GM12801 (cell line): ENCODE data around the gene ARL3.

Experiments used
- CTCF ChIP-seq: IDR thresholded peaks from one replicate; pipeline ENCODE4 v1.5.1; 2011; ENCODE audit warnings: control low read depth; ENCODE audit not compliant: insufficient read length; ENCODE audit errors: extremely low read depth

ARL3 gene

GRCh38 chr10:102729029-102730026 is 15.1 kb upstream of the ARL3 start:
- TF ChIP-seq CTCF, result no peak

- TF ChIP-seq CTCF, result no peak
These were observed 13.0 kb upstream of the ARL3 start for GRCh38 chr10:102727037-102727818.

GRCh38 chr10:102726274-102726673 is 12.1 kb upstream of the ARL3 start:
- no peak for TF ChIP-seq CTCF

GRCh38 chr10:102723989-102724388 is 9.8 kb upstream of the ARL3 start:
- TF ChIP-seq CTCF, result no peak

GRCh38 chr10:102721954-102722353 is 7.8 kb upstream of the ARL3 start:
- TF ChIP-seq CTCF, result no peak

- TF ChIP-seq CTCF, result no peak
These were observed 6.6 kb upstream of the ARL3 start for GRCh38 chr10:102720775-102721301.

GRCh38 chr10:102720337-102720736 is 6.1 kb upstream of the ARL3 start:
- no peak for TF ChIP-seq CTCF
